ENCODE data around the gene CCR1. TPM values are rescaled to one million over a fixed set of nuclear protein-coding genes. Genes with fewer than 3 reads are reported as not detected.

The CCR1 gene
- polyA plus RNA-seq, 1 experiment, result not detected

DNA sequence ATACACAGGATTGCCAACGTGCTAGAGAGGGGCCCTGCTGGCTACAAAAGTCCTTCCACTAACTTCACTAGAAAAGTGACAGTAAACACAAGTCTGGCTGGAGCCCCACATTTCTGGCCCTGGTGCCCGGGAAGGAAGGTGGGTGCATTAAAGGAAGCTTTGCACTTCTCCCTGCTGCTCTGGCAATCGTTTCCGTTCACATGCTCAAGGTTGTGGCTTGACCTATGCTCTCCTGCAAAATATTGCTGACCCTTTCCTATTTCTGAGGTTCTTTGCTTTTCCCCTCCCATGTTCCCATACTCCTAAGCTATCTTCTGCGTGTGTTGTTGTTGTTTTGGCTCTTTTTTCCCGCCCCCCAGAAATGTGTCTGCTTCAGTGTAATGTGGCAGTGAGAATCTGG, 25.1 kb upstream of the CCR1 start:
- ChIA-PET CTCF (no interaction called here), POLR2A (no interaction called here)
- Histone ChIP-seq H3K4me3 (ENCODE audit: low read depth, low read length) (no peak overlapping the region), H3K27me3 (ENCODE audit: control insufficient read depth, insufficient read depth, low read length) (peaks cover 6% of the 10 kb centered on the region), H3K36me3 (ENCODE audit: control insufficient read depth, insufficient read depth, low read length) (no peaks in the 10 kb centered on the region)
- DNase-seq (ENCODE audit: low read depth), result no peak
- TF ChIP-seq, protein P1, sequence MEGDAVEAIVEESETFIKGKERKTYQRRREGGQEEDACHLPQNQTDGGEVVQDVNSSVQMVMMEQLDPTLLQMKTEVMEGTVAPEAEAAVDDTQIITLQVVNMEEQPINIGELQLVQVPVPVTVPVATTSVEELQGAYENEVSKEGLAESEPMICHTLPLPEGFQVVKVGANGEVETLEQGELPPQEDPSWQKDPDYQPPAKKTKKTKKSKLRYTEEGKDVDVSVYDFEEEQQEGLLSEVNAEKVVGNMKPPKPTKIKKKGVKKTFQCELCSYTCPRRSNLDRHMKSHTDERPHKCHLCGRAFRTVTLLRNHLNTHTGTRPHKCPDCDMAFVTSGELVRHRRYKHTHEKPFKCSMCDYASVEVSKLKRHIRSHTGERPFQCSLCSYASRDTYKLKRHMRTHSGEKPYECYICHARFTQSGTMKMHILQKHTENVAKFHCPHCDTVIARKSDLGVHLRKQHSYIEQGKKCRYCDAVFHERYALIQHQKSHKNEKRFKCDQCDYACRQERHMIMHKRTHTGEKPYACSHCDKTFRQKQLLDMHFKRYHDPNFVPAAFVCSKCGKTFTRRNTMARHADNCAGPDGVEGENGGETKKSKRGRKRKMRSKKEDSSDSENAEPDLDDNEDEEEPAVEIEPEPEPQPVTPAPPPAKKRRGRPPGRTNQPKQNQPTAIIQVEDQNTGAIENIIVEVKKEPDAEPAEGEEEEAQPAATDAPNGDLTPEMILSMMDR (IDR thresholded peaks at IDR 0.05; ENCODE audit: insufficient read depth, low read depth, low read length), result no peak

DNA sequence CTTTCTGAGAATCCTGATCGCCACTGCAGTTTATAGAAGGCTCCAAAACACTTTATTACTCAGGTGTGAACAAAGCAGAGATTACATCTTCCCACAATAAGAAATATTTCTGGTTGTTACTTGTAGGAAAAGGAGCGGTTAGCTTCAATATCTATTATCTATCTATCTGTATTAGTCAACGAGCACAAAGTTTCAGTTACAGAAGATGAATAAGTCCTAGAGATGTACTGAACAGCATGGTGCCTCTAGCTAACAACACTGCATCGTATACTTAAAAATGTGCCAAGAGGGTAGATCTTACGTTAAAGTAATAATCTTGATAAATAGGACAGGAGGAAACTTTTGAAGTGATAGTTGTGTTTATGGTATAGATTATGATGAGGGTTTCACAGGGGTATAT, 23.2 kb upstream of the CCR1 start:
- Histone ChIP-seq H3K36me3 (ENCODE audit: control insufficient read depth, insufficient read depth, low read length) (no peaks in the 10 kb centered on the region), H3K4me3 (ENCODE audit: low read depth, low read length) (no peak overlapping the region), H3K27me3 (ENCODE audit: control insufficient read depth, insufficient read depth, low read length) (peaks cover 2% of the 10 kb centered on the region)
- ChIA-PET POLR2A (no interaction called here), CTCF (no interaction called here)
- no peak for DNase-seq (ENCODE audit: low read depth)
- TF ChIP-seq, protein P1 (IDR thresholded peaks at IDR 0.05; ENCODE audit: insufficient read depth, low read depth, low read length), result no peak

DNA sequence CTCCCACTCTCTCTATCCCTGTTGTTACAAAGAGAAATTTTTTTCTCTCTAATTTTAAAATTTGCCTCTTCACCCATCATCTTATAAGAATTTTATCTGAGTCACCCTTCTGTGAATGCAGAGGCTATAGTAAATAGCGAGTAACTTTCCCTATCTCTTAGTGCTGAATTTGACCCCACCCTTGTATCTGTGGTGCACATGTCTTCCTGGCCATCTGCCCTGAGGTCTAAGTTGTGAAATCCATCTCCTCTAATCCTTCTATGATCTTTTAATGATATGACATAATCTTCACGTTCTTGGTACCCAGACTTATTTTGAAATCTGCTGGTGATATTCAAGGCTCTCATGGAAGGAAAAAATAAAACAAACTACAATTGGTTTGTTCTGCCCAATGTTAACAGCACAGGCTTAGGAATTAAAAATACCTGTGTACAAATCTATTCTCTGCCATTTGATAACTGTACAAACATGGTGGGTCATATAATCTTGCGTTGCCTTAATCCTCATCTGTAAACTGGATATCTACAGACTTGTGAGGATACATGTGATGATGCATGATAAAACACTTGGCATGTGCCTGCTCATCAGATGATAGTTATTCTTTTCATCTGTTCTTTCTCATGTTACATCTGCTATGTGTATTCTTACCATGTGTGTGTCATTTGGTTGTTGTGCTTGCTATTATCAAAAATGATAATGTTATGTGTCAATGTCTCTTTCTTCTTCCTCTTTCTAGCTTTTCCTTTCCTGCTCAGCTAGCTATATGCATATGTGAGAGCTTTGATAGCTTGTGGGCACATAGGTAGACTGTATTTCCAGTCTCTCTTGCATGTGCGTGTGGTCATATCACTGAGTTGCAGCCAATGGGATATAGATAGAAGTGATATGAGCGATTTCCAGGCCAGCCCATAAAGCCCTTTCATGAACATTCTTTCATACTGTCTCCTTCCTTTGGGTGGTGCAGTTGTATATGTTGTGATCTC, 20.4 kb upstream of the CCR1 start:
- ChIA-PET CTCF (no interaction called here), POLR2A (no interaction called here)

DNA sequence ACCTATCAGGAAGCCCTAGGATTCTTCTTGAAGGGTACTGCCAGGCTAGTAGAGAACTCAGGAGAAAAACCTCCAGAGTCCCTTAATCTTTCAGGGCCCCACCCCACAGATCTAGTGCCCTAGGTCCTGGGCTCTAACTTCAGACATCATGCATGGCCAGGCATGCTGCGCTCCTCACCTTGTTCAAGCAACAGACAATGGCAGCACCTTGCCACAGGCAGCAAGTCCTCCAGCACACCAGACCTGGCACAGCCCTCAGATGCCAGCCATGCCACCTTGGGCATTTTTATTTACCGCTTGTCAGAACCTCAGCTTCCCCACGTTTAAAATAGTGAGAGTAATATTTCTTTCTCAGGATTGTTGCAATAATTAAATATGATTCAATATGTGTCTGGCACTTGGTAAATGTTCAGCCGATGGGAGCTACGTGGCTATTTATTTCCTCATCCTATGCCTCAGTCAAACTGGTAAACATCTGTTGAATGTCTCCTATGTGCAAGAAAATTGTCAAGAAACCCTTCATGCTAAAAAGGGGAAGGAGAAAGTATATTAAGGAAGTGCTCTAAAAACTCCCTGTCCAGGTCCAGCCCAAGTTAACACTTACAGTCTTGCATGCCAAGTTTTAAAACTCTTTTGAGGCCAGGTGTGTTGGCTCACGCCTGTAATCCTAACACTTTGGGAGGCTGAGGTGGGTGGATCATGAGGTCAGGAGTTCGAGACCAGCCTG, 14.5 kb upstream of the CCR1 start:
- TF ChIP-seq, protein P1 (IDR thresholded peaks at IDR 0.05; ENCODE audit: insufficient read depth, low read depth, low read length), result no peak
- no peak for DNase-seq (ENCODE audit: low read depth)
- peaks cover 1% of the 10 kb centered on the region for H3K27me3 ChIP-seq (ENCODE audit: control insufficient read depth, insufficient read depth, low read length)
- H3K36me3 ChIP-seq (ENCODE audit: control insufficient read depth, insufficient read depth, low read length), result no peaks in the 10 kb centered on the region
- POLR2A ChIA-PET, result no interaction called here
- CTCF ChIA-PET, result interaction anchor here (1.2 kb wide), 1 partner anchor 9 kb away, joined by 3 read pairs; no protein-coding TSS in a partner anchor
- no peak overlapping the region for H3K4me3 ChIP-seq (ENCODE audit: low read depth, low read length)

More for the DNA sequence above, 20.4 kb upstream of the CCR1 start:
- Histone ChIP-seq H3K4me3 (ENCODE audit: low read depth, low read length) (no peak overlapping the region), H3K27me3 (ENCODE audit: control insufficient read depth, insufficient read depth, low read length) (no peaks in the 10 kb centered on the region; the same call in 1 of the 2 replicates), H3K36me3 (ENCODE audit: control insufficient read depth, insufficient read depth, low read length) (no peaks in the 10 kb centered on the region)
- TF ChIP-seq, protein P1 (IDR thresholded peaks at IDR 0.05; ENCODE audit: insufficient read depth, low read depth, low read length), result no peak
- DNase-seq (ENCODE audit: low read depth), result peak; percentile 37

GRCh38 chr3:46221938-46222337, 13.8 kb upstream of the CCR1 start:
- TF ChIP-seq, protein P1 (IDR thresholded peaks at IDR 0.05; ENCODE audit: insufficient read depth, low read depth, low read length), result no peak
- ChIA-PET CTCF (interaction anchor here (1.2 kb wide), 1 partner anchor 8 kb away, joined by 3 read pairs; no protein-coding TSS in a partner anchor), POLR2A (no interaction called here)
- no peaks in the 10 kb centered on the region for H3K36me3 ChIP-seq (ENCODE audit: control insufficient read depth, insufficient read depth, low read length)
- H3K27me3 ChIP-seq (ENCODE audit: control insufficient read depth, insufficient read depth, low read length), result peaks cover 1% of the 10 kb centered on the region
- no peak overlapping the region for H3K4me3 ChIP-seq (ENCODE audit: low read depth, low read length)
- no peak for DNase-seq (ENCODE audit: low read depth)

Data from BJ (cell line).